SJSA1 (cell line): ENCODE data around the gene ARL16. TPM values are rescaled to one million over a fixed set of nuclear protein-coding genes. Genes with fewer than 3 reads are reported as not detected.

ENCODE experiments used
- DNase-seq, 2 experiments: peaks; one replicate each; pipeline ENCODE4 v3.0.0-alpha.2; 2015 to 2020; ENCODE audit warnings: low spot score in 2 of 2, low read depth in 1 of 2
- H3K27ac ChIP-seq: fragments of 250-450 bp; sonication (Bioruptor Pico); 2 replicates; pipeline ENCODE4 v1.5.1; 2020; ENCODE audit warnings: mild to moderate bottlenecking, moderate library complexity
- H3K27me3 ChIP-seq: fragments of 250-450 bp; sonication (Bioruptor Pico); replicated peaks from 2 replicates; pipeline ENCODE4 v1.5.1; 2020; ENCODE audit warnings: mild to moderate bottlenecking, moderate library complexity
- H3K36me3 ChIP-seq: fragments of 250-450 bp; sonication (Bioruptor Pico); 2 replicates; pipeline ENCODE4 v1.5.1; 2020; ENCODE audit warnings: mild to moderate bottlenecking
- H3K4me1 ChIP-seq: fragments of 250-450 bp; sonication (Bioruptor Pico); replicated peaks from 2 replicates; pipeline ENCODE4 v1.6.1; 2021; ENCODE audit warnings: mild to moderate bottlenecking
- H3K4me3 ChIP-seq: fragments of 250-450 bp; sonication (Bioruptor Pico); 2 replicates; pipeline ENCODE4 v1.5.1; 2020; ENCODE audit warnings: mild to moderate bottlenecking
- H3K9me3 ChIP-seq: fragments of 250-450 bp; sonication (Bioruptor Pico); replicated peaks from 2 replicates; pipeline ENCODE4 v1.5.1; 2020; ENCODE audit warnings: mild to moderate bottlenecking
- total RNA-seq: library from RNA; depleted of rRNA; stranded (reverse); fragments of >200 nt; shearing (Covaris generic); gene quantifications from 2 replicates; pipeline ENCODE4 v1.2.3, GENCODE V29; 2014

ARL16 gene
- total RNA-seq, 1 experiment from 2014 or later, result 41.0 TPM

- no peak for DNase-seq
- Histone ChIP-seq H3K36me3 (peaks cover 27% of the 10 kb centered on the region), H3K4me1 (peaks cover 26% of the 10 kb centered on the region), H3K9me3 (peaks cover 3% of the 10 kb centered on the region; the same call in 1 of the 2 replicates), H3K4me3 (no peak overlapping the region), H3K27me3 (no peaks in the 10 kb centered on the region), H3K27ac (no peak overlapping the region)
These were observed 32.5 kb upstream of the ARL16 start for GRCh38 chr17:81715872-81716673.

GRCh38 chr17:81715107-81715871 is 31.7 kb upstream of the ARL16 start:
- no peaks in the 10 kb centered on the region for H3K27me3 ChIP-seq
- H3K4me3 ChIP-seq, result no peak overlapping the region
- no peak overlapping the region for H3K27ac ChIP-seq
- H3K9me3 ChIP-seq, result peaks cover 3% of the 10 kb centered on the region; the same call in 1 of the 2 replicates
- peaks cover 27% of the 10 kb centered on the region for H3K4me1 ChIP-seq
- peaks cover 28% of the 10 kb centered on the region for H3K36me3 ChIP-seq
- no peak for DNase-seq

GRCh38 chr17:81714412-81715106 is 31.0 kb upstream of the ARL16 start:
- Histone ChIP-seq H3K36me3 (peaks cover 29% of the 10 kb centered on the region), H3K9me3 (peaks cover 3% of the 10 kb centered on the region; the same call in 1 of the 2 replicates), H3K27ac (no peak overlapping the region), H3K4me1 (peaks cover 27% of the 10 kb centered on the region), H3K4me3 (no peak overlapping the region), H3K27me3 (no peaks in the 10 kb centered on the region)
- no peak for DNase-seq

DNA sequence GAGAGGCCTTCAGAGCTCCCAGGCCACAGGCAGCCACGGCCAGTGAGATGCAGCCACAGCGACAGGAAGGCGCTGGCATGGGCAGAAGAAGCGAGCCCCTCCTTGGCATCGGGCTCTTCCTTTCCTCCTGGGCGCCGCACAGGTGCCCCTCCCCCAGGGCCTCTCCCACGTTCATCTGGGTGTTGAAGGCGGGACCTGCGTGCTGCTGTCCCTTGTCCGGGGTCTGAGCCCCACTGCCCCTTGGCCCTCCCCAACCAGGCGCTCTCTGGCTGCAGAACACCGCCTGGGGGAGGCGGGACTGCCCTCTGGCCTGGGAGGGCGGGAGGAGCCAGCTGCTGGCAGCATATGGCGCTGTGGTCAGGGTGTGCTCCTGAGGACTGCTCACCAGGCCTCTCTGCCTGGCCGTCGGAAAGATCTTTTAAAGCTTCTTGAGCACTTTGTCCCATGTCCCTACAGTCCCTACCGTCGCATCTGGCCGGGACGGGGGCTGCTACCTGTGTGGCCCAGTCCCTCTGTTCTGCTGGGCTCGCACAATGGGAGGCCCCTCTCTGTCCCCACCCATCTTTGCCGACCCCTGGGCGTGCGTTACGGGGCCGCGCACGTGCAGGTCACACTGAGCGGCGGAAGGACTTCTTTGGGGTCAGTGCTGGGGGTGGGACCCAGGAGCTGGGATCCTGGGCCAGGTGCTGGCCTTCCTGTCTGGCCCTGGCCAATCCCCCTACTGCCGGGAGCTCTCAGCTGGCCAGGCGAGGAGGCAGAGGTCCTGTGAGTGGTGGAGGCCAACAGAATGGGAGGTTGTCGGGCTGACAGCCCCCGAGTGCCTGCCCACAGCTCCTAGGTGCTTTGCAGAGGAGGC is 30.2 kb upstream of the ARL16 start:
- Histone ChIP-seq H3K4me1 (peaks cover 27% of the 10 kb centered on the region), H3K9me3 (peaks cover 3% of the 10 kb centered on the region; the same call in 1 of the 2 replicates), H3K27ac (no peak overlapping the region), H3K4me3 (no peak overlapping the region), H3K36me3 (peaks cover 31% of the 10 kb centered on the region), H3K27me3 (no peaks in the 10 kb centered on the region)
- no peak for DNase-seq

DNA sequence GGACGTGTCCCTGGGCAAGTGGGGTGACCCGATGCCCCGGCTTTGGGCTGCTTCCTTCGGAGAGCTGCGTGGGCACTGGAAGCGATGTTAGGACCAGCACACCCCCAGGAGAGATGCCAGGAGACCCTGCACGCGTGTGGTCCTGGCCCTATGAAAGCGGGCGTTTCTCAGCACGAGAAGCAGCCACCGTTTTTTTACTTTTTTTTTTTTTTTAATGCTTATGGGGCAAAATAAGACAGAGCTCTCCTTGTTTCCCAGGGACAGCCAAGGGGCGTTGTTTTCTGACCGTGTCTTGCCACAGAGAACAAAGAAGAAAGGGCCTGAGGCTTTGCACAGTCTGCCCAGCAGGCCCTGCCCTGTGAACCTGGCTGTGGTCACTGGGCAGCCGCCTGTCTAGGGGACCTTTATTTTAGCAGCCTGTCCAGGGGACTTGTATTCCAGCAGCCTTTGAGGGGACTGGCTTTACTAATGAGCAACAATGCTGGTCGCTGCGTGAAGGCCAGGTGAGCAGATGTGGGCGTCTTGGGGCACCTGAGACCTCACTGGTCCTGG is 29.5 kb upstream of the ARL16 start:
- Histone ChIP-seq H3K4me3 (peak overlapping the region; percentile 95), H3K27me3 (no peaks in the 10 kb centered on the region), H3K27ac (no peak overlapping the region), H3K4me1 (peaks cover 27% of the 10 kb centered on the region), H3K9me3 (peaks cover 3% of the 10 kb centered on the region; the same call in 1 of the 2 replicates), H3K36me3 (peaks cover 31% of the 10 kb centered on the region)
- peak in 1 of 2 experiments; percentile 35 for DNase-seq

- Histone ChIP-seq H3K36me3 (peaks cover 31% of the 10 kb centered on the region), H3K4me1 (peaks cover 27% of the 10 kb centered on the region), H3K27me3 (no peaks in the 10 kb centered on the region), H3K27ac (no peak overlapping the region), H3K9me3 (peaks cover 3% of the 10 kb centered on the region; the same call in 1 of the 2 replicates), H3K4me3 (peak overlapping the region; percentile 95)
- DNase-seq, result peak in 1 of 2 experiments; percentile 77
These were observed 28.9 kb upstream of the ARL16 start for GRCh38 chr17:81712468-81713003.

- Histone ChIP-seq H3K27me3 (no peaks in the 10 kb centered on the region), H3K27ac (no peak within 1 kb of the TSS), H3K36me3 (peaks cover 36% of the 10 kb centered on the region), H3K4me3 (peak within 1 kb of the TSS; percentile 95), H3K9me3 (peaks cover 3% of the 10 kb centered on the region; the same call in 1 of the 2 replicates), H3K4me1 (peaks cover 27% of the 10 kb centered on the region)
- peak; percentile 76 to 88 for DNase-seq
These were observed 28.3 kb upstream of the ARL16 start, which contains the start of gene SLC25A10 for GRCh38 chr17:81711814-81712467. Gene SLC25A10, plus strand, starts transcription at chr17:81712284. Its CDS starts 143 bp downstream, at chr17:81712427.

GRCh38 chr17:81710514-81711308 is 27.1 kb upstream of the ARL16 start:
- peaks cover 49% of the 10 kb centered on the region for H3K36me3 ChIP-seq
- H3K27ac ChIP-seq, result no peak overlapping the region
- peaks cover 27% of the 10 kb centered on the region for H3K4me1 ChIP-seq
- no peaks in the 10 kb centered on the region for H3K27me3 ChIP-seq
- no peak for DNase-seq
- H3K9me3 ChIP-seq, result peaks cover 3% of the 10 kb centered on the region; the same call in 1 of the 2 replicates
- H3K4me3 ChIP-seq, result no peak overlapping the region

DNA sequence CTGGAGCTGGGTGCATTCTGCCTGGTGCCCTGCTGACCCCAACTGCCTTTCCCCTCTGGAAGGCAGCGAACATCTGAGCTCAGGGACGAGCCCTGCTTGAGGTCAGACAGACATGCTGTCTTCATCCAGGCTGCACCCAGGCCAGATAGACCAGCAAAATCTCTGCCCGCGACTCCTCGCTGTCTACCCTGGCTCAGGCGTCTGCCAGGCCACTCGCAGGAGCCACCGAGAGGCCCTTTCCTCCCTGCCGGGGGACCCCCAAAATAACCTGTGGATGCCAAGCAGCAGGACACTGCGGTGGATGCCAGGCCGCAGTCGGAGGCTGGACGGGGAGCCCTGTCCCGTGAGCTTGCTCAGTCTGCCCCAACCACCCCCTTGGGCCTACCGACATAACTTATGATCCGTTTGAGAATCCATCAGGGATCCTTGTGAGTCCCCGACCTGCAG is 25.2 kb upstream of the ARL16 start:
- H3K27ac ChIP-seq, result no peak overlapping the region
- no peak for DNase-seq
- no peak overlapping the region for H3K4me3 ChIP-seq
- peaks cover 36% of the 10 kb centered on the region for H3K4me1 ChIP-seq
- H3K36me3 ChIP-seq, result peaks cover 55% of the 10 kb centered on the region
- H3K9me3 ChIP-seq, result peaks cover 3% of the 10 kb centered on the region; the same call in 1 of the 2 replicates
- H3K27me3 ChIP-seq, result no peaks in the 10 kb centered on the region

- Histone ChIP-seq H3K36me3 (peaks cover 62% of the 10 kb centered on the region), H3K27me3 (no peaks in the 10 kb centered on the region), H3K9me3 (peaks cover 3% of the 10 kb centered on the region; the same call in 1 of the 2 replicates), H3K4me1 (peaks cover 28% of the 10 kb centered on the region), H3K27ac (no peak overlapping the region), H3K4me3 (no peak overlapping the region)
- DNase-seq, result no peak
These were observed 24.4 kb upstream of the ARL16 start for GRCh38 chr17:81707725-81708646.
